ENCODE measurements around the gene C2orf49. TPM values are rescaled to one million over a fixed set of nuclear protein-coding genes. Genes with fewer than 3 reads are reported as not detected.

C2orf49 gene
- total and polyA plus RNA-seq, 9 of the 15 experiments (the other 6 are each of a cell fraction or from before 2014, with no cell fraction given) = 17.9 to 38.2 (median 25.6) TPM

GRCh38 chr2:105398336-105399206, 61.2 kb downstream of the C2orf49 start, which contains the start of gene FHL2 (continued):
- TF ChIP-seq FOXK2 (conservative IDR thresholded peaks at IDR 0.05 in 1 of 2, IDR thresholded peaks at IDR 0.05 in 1 of 2; ENCODE audit: low read depth in 2 of 2) = no peak
- TF ChIP-seq SLC30A9 (CRISPR knock-in tag; IDR thresholded peaks at IDR 0.05) = no peak
- TF ChIP-seq MTF1 (CRISPR knock-in tag; IDR thresholded peaks at IDR 0.05; ENCODE audit: borderline replicate concordance) = no peak
- no peak for TF ChIP-seq ZNF318 (IDR thresholded peaks at IDR 0.05; ENCODE audit: borderline replicate concordance in 1 of 2, low read depth in 1 of 2)
- no peak for TF ChIP-seq LEF1 (IDR thresholded peaks at IDR 0.05)
- no peak for TF ChIP-seq RBM17 (IDR thresholded peaks at IDR 0.05; ENCODE audit: borderline replicate concordance, low read depth, low read length)
- no peak for TF ChIP-seq ZFPM2 (CRISPR knock-in tag; IDR thresholded peaks at IDR 0.05)
- no peak for TF ChIP-seq THRAP3 (IDR thresholded peaks at IDR 0.05; ENCODE audit: borderline replicate concordance)
- no peak for TF ChIP-seq RUNX1 (IDR thresholded peaks at IDR 0.05; ENCODE audit: low read depth)
- TF ChIP-seq ASH1L (IDR thresholded peaks at IDR 0.05; ENCODE audit: borderline replicate concordance, low read depth, partially characterized antibody) = no peak
- no peak for TF ChIP-seq ZNF253 (CRISPR knock-in tag; conservative IDR thresholded peaks at IDR 0.05)
- TF ChIP-seq RFX5 (IDR thresholded peaks at IDR 0.05; ENCODE audit: low read depth, low read length) = no peak
- 0 out of 2 replicates have a peak, but pooled peaks have one; percentile 38 for TF ChIP-seq BRD4 (IDR thresholded peaks at IDR 0.05)
- no peak; the same call in 1 of the 2 replicates for TF ChIP-seq SP1 (CRISPR knock-in tag; IDR thresholded peaks at IDR 0.05)
- no peak for TF ChIP-seq ATF3 (IDR thresholded peaks at IDR 0.05)
- TF ChIP-seq ATF3 (CRISPR knock-in tag; conservative IDR thresholded peaks at IDR 0.05) = no peak
- TF ChIP-seq ATF6 (CRISPR knock-in tag; IDR thresholded peaks at IDR 0.05) = no peak

Measured in K562 (cell line).